ENCODE data around the gene GNB2.

GRCh38 chr7:100673942-100674410 lies 436 bp downstream of the GNB2 start:
- TF ChIP-seq, protein P1, sequence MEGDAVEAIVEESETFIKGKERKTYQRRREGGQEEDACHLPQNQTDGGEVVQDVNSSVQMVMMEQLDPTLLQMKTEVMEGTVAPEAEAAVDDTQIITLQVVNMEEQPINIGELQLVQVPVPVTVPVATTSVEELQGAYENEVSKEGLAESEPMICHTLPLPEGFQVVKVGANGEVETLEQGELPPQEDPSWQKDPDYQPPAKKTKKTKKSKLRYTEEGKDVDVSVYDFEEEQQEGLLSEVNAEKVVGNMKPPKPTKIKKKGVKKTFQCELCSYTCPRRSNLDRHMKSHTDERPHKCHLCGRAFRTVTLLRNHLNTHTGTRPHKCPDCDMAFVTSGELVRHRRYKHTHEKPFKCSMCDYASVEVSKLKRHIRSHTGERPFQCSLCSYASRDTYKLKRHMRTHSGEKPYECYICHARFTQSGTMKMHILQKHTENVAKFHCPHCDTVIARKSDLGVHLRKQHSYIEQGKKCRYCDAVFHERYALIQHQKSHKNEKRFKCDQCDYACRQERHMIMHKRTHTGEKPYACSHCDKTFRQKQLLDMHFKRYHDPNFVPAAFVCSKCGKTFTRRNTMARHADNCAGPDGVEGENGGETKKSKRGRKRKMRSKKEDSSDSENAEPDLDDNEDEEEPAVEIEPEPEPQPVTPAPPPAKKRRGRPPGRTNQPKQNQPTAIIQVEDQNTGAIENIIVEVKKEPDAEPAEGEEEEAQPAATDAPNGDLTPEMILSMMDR (IDR thresholded peaks at IDR 0.05) = no peak
- TF ChIP-seq POLR2A (IDR thresholded peaks at IDR 0.05) = peak in 1 of 2 donors; percentile 15
